Activated CD4-positive, alpha-beta T cell treated with anti-CD3 and anti-CD28 coated beads for 4 hours (primary cell): Measurements from ENCODE around the gene IGSF9B.

Experiments used
- DNase-seq, 2 donors: peaks; one replicate each; pipeline ENCODE4 v3.0.0-alpha.2; 2020

The IGSF9B gene

GRCh38 chr11:133934599-133935550 is 21.9 kb downstream of the IGSF9B start:
- DNase-seq: no peak

- DNase-seq: no peak
These were observed 22.7 kb downstream of the IGSF9B start for GRCh38 chr11:133934096-133934495.

- DNase-seq: no peak
These were observed 25.2 kb downstream of the IGSF9B start for GRCh38 chr11:133931449-133932060.

- no peak for DNase-seq
These were observed 25.9 kb downstream of the IGSF9B start for GRCh38 chr11:133930767-133931448.

GRCh38 chr11:133930053-133930766 is 26.6 kb downstream of the IGSF9B start:
- no peak for DNase-seq

- no peak for DNase-seq
These were observed 27.2 kb downstream of the IGSF9B start for GRCh38 chr11:133929401-133930052.

- peak; percentile 49 to 51 for DNase-seq
These were observed 28.1 kb downstream of the IGSF9B start for GRCh38 chr11:133928628-133929059.

- DNase-seq: peak; percentile 68 to 71
These were observed 28.8 kb downstream of the IGSF9B start for GRCh38 chr11:133927690-133928627.

- no peak for DNase-seq
These were observed 30.1 kb downstream of the IGSF9B start for GRCh38 chr11:133926466-133927246.

GRCh38 chr11:133925756-133926155 is 31.0 kb downstream of the IGSF9B start:
- DNase-seq: no peak

GRCh38 chr11:133924661-133925060 is 32.1 kb downstream of the IGSF9B start:
- DNase-seq: no peak

GRCh38 chr11:133922078-133922870 is 34.5 kb downstream of the IGSF9B start:
- DNase-seq: no peak

- DNase-seq: no peak
These were observed 35.3 kb downstream of the IGSF9B start for GRCh38 chr11:133921513-133921912.

- DNase-seq: no peak
These were observed 35.7 kb downstream of the IGSF9B start for GRCh38 chr11:133921026-133921425.

- DNase-seq: no peak
These were observed 36.4 kb downstream of the IGSF9B start for GRCh38 chr11:133920109-133920990.

GRCh38 chr11:133919330-133920108 is 37.2 kb downstream of the IGSF9B start:
- no peak for DNase-seq

GRCh38 chr11:133918608-133919260 is 38.0 kb downstream of the IGSF9B start:
- no peak for DNase-seq
